Osteocyte (in vitro differentiated cells): Measurements from ENCODE around the gene PARN. TPM values are rescaled to one million over a fixed set of nuclear protein-coding genes. Genes with fewer than 3 reads are reported as not detected.
"Not testable (repeated sequence)": the region's sequence is repeated elsewhere in the genome, so short reads cannot be mapped to it uniquely, and the experiment has no call there.

Experiments
- DNase-seq: peaks from one replicate; pipeline ENCODE4 v3.0.0; 2021; ENCODE audit warnings: mixed read lengths; ENCODE audit not compliant: unreplicated experiment; ENCODE audit errors: extremely low spot score
- H3K27ac Mint-ChIP-seq: one replicate; pipeline ENCODE4 v1.8.0; 2021; ENCODE audit warnings: mild to moderate bottlenecking, mixed read lengths; ENCODE audit not compliant: unreplicated experiment
- H3K27me3 Mint-ChIP-seq: one replicate; pipeline ENCODE4 v1.8.0; 2021; ENCODE audit warnings: mixed read lengths; ENCODE audit not compliant: unreplicated experiment
- H3K36me3 Mint-ChIP-seq: one replicate; pipeline ENCODE4 v1.8.0; 2021; ENCODE audit warnings: mixed read lengths; ENCODE audit not compliant: unreplicated experiment
- H3K4me1 Mint-ChIP-seq: one replicate; pipeline ENCODE4 v1.8.0; 2021; ENCODE audit warnings: mixed read lengths; ENCODE audit not compliant: unreplicated experiment
- H3K4me3 Mint-ChIP-seq: one replicate; pipeline ENCODE4 v1.8.0; 2021; ENCODE audit warnings: mild to moderate bottlenecking, moderate library complexity, mixed read lengths; ENCODE audit not compliant: unreplicated experiment
- H3K9me3 Mint-ChIP-seq: one replicate; pipeline ENCODE4 v1.8.0; 2021; ENCODE audit warnings: mixed read lengths; ENCODE audit not compliant: unreplicated experiment
- CTCF ChIP-seq: fragments of 200-600 bp; sonication (generic); IDR thresholded peaks from 2 replicates; pipeline ENCODE4 v1.5.0; 2021; ENCODE audit warnings: antibody characterized with exemption, mild to moderate bottlenecking, moderate library complexity
- total RNA-seq: library from RNA; stranded (reverse); gene quantifications from 2 replicates; pipeline ENCODE4 v1.2.1, GENCODE V29; 2021

PARN gene
- total RNA-seq, 1 donor from 2014 or later, result 34.2 TPM

- peak within 1 kb of the TSS; percentile 100 for H3K4me3 Mint-ChIP-seq
- H3K27me3 Mint-ChIP-seq, result no peaks in the 10 kb centered on the region
- no peak for TF ChIP-seq CTCF
- H3K36me3 Mint-ChIP-seq, result peaks cover 4% of the 10 kb centered on the region
- peaks cover 51% of the 10 kb centered on the region for H3K4me1 Mint-ChIP-seq
- peak within 1 kb of the TSS; percentile 98 for H3K27ac Mint-ChIP-seq
- no peaks in the 10 kb centered on the region for H3K9me3 Mint-ChIP-seq
- peak; percentile 99 for DNase-seq
Observed at GRCh38 chr16:14632693-14633569, 2.9 kb upstream of the PARN start, which contains the start of gene BFAR. TSS of gene BFAR (plus strand) at chr16:14632951. CDS start at chr16:14644347, 11,396 bp downstream.

DNA sequence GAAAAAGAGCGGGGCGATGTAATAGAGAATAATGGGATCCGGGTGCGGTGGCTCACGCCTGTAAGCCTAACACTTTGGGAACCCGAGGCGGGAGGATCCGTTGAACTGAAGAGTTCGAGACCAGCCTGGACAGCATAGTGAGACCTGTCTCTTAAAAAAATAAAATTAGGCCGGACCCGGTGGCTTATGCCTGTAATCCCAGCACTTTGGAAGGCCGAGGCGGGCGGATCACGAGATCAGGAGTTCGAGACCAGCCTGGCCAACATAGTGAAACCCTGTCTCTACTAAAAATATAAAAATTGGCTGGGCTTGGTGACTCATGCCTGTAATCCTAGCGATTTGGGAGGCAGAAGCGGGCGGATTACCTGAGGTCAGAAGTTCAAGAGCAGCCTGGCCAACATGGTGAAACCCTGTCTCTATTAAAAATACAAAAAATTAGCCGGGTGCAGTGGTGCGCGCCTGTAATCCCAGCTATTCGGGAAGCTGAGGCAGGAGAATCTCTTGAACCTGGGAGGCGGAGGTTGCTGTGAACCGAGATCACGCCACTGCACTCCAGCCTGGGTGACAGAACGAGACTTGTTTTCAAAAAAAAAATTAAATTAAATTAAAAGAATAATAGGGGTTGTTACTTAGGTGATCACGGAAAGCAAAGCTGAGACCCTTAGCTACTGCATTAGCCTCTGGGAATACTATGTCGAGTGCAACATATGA lies 715 bp upstream of the PARN start:
- not testable (repeated sequence) for H3K9me3 Mint-ChIP-seq, DNase-seq, H3K27me3 Mint-ChIP-seq
- Mint-ChIP-seq H3K27ac (peak overlapping the region; percentile 97), H3K4me1 (peaks cover 37% of the 10 kb centered on the region), H3K4me3 (peak overlapping the region; percentile 83), H3K36me3 (peaks cover 12% of the 10 kb centered on the region)

GRCh38 chr16:14629612-14629918 lies 495 bp downstream of the PARN start:
- no peak for DNase-seq
- H3K4me3 Mint-ChIP-seq, result peak overlapping the region; percentile 83
- H3K4me1 Mint-ChIP-seq, result peaks cover 29% of the 10 kb centered on the region
- no peaks in the 10 kb centered on the region for H3K27me3 Mint-ChIP-seq
- H3K9me3 Mint-ChIP-seq, result no peaks in the 10 kb centered on the region
- H3K36me3 Mint-ChIP-seq, result peaks cover 17% of the 10 kb centered on the region
- no peak for TF ChIP-seq CTCF
- peak overlapping the region; percentile 97 for H3K27ac Mint-ChIP-seq

DNA sequence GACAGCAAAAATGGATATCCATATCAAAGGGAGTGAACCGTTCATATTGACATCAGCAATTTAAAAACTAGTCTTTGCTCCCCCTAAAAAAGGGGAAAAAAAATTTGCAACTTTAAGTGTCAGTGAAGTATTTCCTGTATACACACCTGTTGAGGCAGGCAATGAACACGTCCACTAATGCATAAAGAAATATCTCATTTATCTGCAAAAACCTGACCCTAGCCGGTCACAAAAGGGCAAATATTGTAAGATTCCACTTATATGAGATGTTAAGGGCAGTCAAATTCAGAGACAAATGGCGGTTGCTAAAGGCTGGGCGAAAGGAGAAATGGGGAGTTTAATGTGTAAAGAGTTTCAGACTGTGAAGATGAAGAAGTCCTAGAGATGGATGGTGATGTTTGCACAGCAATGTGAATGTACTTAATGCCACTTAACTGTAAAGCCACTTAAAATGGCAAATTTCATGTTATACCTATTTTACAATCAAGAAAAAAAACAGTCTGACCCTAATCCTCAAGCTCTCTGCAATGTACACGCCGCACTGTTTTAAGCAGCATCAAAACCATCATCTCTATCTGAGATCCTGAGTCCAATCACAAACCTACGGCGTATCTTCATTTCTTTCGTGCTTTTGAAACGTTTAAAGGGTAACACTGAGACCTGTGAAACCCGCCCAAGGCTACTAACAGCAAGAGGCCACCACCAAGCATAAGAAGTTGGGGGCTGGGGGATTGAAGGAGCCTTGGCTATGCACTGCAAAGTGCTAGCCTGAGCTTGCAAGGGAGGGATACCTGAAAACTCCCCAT lies 1.1 kb downstream of the PARN start:
- DNase-seq, result no peak
- no peaks in the 10 kb centered on the region for H3K27me3 Mint-ChIP-seq
- peak overlapping the region; percentile 83 for H3K4me3 Mint-ChIP-seq
- H3K9me3 Mint-ChIP-seq, result no peaks in the 10 kb centered on the region
- peaks cover 23% of the 10 kb centered on the region for H3K4me1 Mint-ChIP-seq
- no peak for TF ChIP-seq CTCF
- peak overlapping the region; percentile 97 for H3K27ac Mint-ChIP-seq
- peaks cover 19% of the 10 kb centered on the region for H3K36me3 Mint-ChIP-seq

GRCh38 chr16:14627078-14627477 lies 3.0 kb downstream of the PARN start:
- no peaks in the 10 kb centered on the region for H3K9me3 Mint-ChIP-seq
- no peaks in the 10 kb centered on the region for H3K27me3 Mint-ChIP-seq
- H3K4me1 Mint-ChIP-seq, result peaks cover 19% of the 10 kb centered on the region
- no peak overlapping the region for H3K27ac Mint-ChIP-seq
- no peak for TF ChIP-seq CTCF
- no peak for DNase-seq
- H3K36me3 Mint-ChIP-seq, result peaks cover 28% of the 10 kb centered on the region
- no peak overlapping the region for H3K4me3 Mint-ChIP-seq
